Naive B cell (primary cell): ENCODE data around the gene CENPO. TPM values are rescaled to one million over a fixed set of nuclear protein-coding genes. Genes with fewer than 3 reads are reported as not detected.

ENCODE experiments used
- ATAC-seq, 2 donors: fragments of 150-1000 bp; cut with Tn5 transposase; 2 replicates each; pipeline ENCODE4 v1.10.0; 2021; ENCODE audit warnings: low read depth in 2 of 2, mild to moderate bottlenecking in 2 of 2, moderate library complexity in 2 of 2
- DNase-seq: peaks from one replicate; pipeline ENCODE4 v3.0.0; 2022
- H3K27ac Mint-ChIP-seq, 6 donors: one replicate each; pipeline ENCODE4 v1.8.0; 2020 to 2022; ENCODE audit warnings: mild to moderate bottlenecking in 6 of 6, mixed read lengths in 6 of 6, moderate library complexity in 5 of 6, inconsistent platforms in 2 of 6
- H3K27me3 Mint-ChIP-seq, 3 donors: one replicate each; pipeline ENCODE4 v1.8.0; 2021 to 2022; ENCODE audit warnings: mixed read lengths in 3 of 3, mild to moderate bottlenecking in 1 of 3
- H3K36me3 Mint-ChIP-seq, 2 donors: one replicate each; pipeline ENCODE4 v1.8.0; 2020 to 2022; ENCODE audit warnings: mixed read lengths in 2 of 2, inconsistent platforms in 1 of 2, mild to moderate bottlenecking in 1 of 2
- H3K4me1 Mint-ChIP-seq, 3 donors: one replicate each; pipeline ENCODE4 v1.8.0; 2020 to 2022; ENCODE audit warnings: mixed read lengths in 3 of 3, inconsistent platforms in 1 of 3, mild to moderate bottlenecking in 1 of 3, moderate library complexity in 1 of 3
- H3K4me3 Mint-ChIP-seq, 8 donors: one replicate each; pipeline ENCODE4 v1.8.0; 2020 to 2022; ENCODE audit warnings: mild to moderate bottlenecking in 8 of 8, mixed read lengths in 8 of 8, moderate library complexity in 8 of 8, inconsistent platforms in 2 of 8
- H3K9me3 Mint-ChIP-seq, 7 donors: one replicate each; pipeline ENCODE4 v1.8.0; 2020 to 2022; ENCODE audit warnings: mixed read lengths in 7 of 7, mild to moderate bottlenecking in 5 of 7, inconsistent platforms in 2 of 7, moderate library complexity in 1 of 7
- polyA plus RNA-seq, 6 donors: library from polyadenylated mRNA; unstranded; fragments of 300-500 nt; fragmentation: Illumina TruSeq; gene quantifications; one replicate each; pipeline ENCODE4 v1.2.3, GENCODE V29; 2021; ENCODE audit warnings: low read depth in 6 of 6

Gene CENPO
- polyA plus RNA-seq, 6 donors from 2014 or later = 0.56 to 4.5 (median 2.0) TPM

DNA sequence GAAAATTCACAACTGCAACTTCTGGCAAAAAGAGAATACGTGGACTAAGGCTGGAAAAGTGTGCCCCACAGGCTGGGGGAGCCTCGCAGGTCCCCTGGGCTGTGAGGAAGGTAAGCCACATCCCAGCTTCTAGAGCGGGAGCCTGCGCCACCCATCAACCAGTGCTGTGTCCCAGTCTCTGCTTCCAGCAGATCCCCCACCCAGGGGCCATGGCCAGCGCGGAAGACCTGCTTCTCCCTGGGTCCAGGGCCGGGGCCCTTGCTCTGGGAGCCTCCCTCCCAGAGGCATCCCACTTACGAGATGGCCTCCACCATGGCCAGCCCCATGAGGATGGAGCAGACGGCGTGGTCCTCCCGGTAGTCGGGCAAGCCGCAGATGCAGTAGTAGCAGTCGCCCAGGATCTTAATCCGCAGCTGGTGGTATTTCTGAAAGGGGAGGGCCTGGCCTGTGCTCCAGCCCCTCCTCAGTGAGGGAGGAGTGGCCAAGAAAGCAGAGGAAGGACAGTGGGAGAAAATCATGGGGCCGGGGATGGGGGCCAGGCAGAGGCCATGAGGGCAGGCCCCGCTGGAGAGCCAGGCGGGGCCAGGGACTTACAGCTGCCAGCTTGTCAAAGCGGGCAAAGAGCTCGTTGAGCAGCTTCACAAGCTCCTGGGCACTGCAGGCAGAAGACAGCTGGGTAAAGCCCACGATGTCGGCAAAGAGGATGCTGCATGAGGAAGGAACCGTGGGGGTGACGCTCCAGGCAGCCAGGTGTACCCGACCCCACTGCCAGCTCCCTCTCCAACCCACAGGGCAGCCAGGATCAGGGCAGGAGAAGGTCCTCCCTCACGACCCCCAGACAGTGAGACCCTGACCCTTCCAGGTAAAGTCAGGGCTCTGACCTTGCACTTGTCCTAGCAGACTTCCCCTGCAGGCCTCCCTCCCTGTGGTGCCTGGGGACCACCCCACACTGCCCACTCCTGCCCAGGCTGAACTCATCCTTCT is 48.0 kb downstream of the CENPO start:
- ATAC-seq = no peak
- Mint-ChIP-seq H3K9me3 (peaks cover 0 to 6% (median 0%) of the 10 kb centered on the region in 7 donors), H3K36me3 (peaks cover 0 to 11% of the 10 kb centered on the region in 2 donors), H3K4me1 (peaks cover 0 to 3% (median 0%) of the 10 kb centered on the region in 3 donors), H3K27me3 (no peaks in the 10 kb centered on the region), H3K4me3 (no peak overlapping the region), H3K27ac (no peak overlapping the region)
- no peak for DNase-seq

DNA sequence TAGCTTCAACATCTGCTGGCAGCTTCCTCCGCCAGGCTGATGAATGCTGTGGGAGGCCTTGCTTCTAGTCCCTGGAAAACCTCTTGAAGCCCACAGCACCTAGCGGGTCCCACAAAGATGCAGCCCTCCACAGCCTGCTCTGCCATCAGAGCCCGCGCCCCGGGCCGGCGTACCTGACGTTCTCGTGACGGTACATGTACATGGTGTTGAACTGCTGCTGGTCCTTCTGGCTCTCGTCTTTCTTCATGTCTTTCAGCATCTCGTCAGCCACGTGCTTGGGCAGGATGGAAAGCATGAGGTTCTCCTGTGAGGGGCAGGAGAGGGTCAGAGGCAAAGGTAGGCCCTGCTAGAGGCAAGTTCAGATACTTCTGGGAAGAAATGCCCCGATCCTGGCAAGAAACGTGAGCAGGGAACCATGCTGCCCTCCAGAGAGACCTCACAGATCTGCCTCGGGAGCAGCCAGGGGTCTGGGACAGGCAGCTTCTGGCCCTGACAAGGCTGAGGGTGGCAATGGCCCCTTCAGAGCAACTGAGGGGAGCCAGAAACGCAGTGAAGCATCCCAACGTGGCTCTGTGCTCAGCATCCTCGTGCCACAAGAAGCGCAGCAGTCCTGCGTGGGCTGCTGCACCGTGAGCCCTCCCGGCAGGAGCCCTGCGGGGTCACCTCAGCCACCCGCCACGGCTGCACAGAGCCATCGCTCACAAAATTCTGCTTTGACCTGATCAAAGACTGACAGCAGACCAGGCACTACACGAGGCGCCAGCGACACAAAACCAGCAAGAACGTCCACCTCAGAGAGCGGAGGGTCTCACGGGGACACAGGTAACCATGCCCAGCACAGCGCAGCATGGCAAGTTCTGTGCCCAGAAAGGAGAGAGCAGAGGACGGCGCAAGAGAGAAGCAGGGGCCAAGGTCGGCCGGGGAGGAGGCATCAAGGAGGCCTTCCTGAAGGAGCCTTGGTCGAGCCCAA is 49.1 kb downstream of the CENPO start:
- no peak for DNase-seq
- no peaks in the 10 kb centered on the region for H3K27me3 Mint-ChIP-seq
- peaks cover 0 to 3% (median 0%) of the 10 kb centered on the region in 3 donors for H3K4me1 Mint-ChIP-seq
- peaks cover 0 to 9% (median 7%) of the 10 kb centered on the region in 7 donors for H3K9me3 Mint-ChIP-seq
- H3K27ac Mint-ChIP-seq = no peak overlapping the region
- H3K4me3 Mint-ChIP-seq = no peak overlapping the region
- ATAC-seq = no peak
- H3K36me3 Mint-ChIP-seq = peaks cover 0 to 14% of the 10 kb centered on the region in 2 donors

DNA sequence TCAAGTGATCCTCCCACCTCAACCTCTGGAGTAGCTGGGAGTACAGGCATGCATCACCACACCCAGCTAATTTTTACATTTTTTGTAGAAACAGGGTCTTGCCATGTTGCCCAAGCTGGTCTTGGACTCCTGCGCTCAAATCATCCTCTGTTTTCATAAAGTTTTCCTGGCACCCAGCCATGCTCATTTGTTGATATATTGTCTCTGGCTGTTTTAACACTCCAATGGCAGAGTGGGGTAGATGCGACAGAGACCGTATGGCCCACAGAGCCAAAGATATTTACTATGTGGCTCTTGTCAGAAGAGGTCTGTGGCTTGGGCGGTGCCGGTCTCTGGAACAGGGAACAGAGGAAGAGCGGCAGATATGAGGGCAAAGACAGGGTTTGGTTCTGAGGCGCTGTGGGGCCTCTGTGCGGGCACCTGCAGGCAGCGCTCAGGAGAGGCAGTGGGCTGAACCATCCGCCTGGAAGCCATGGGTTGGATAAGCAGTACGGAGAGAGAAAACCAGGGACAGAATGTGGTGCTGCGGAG is 50.2 kb downstream of the CENPO start:
- Mint-ChIP-seq H3K4me1 (peaks cover 0 to 3% (median 0%) of the 10 kb centered on the region in 3 donors), H3K27ac (peak overlapping the region in 3 of 6 donors; percentile 13 to 78 (median 73)), H3K36me3 (peaks cover 0 to 16% of the 10 kb centered on the region in 2 donors), H3K4me3 (no peak overlapping the region), H3K27me3 (no peaks in the 10 kb centered on the region), H3K9me3 (peaks cover 0 to 10% (median 8%) of the 10 kb centered on the region in 7 donors)
- no peak for ATAC-seq
- no peak for DNase-seq

DNA sequence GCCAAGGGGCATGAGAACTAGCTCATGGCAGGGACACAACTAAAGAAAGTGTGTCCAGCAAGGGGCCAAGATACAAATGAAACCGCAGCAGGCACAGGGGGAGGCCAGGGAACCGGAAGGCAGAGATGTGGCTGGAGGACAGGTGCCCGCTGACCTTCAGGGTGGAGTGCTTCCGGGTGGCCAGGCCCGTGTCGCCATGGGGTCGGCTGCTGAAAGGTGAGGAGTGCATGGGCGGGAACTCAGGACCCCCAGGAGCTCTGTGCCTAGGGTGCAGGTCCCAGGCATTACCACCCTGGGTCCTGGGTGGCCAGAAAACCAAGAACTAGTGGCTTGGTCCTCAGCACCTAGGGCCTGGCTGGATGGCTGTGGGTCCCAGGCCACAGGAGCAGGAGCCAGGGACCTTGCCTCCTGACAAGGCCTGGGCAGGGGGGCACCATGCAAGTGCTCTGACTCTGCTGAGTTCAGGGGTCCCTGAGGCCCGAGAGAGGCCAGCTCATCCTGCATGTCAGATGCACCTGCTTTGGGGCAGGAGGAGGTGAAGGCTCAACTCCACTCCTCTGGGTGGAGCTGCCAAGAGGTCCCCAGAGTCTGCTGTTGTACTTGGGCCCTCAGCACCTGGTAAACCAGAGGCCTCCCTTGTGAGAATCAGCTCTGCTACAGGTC is 50.9 kb downstream of the CENPO start:
- no peak overlapping the region for H3K4me3 Mint-ChIP-seq
- ATAC-seq (no peak), DNase-seq (no peak)
- no peaks in the 10 kb centered on the region for H3K27me3 Mint-ChIP-seq
- H3K4me1 Mint-ChIP-seq = peaks cover 0 to 3% (median 0%) of the 10 kb centered on the region in 3 donors
- H3K27ac Mint-ChIP-seq = peak overlapping the region in 1 of 6 donors; percentile 73
- peaks cover 0 to 16% of the 10 kb centered on the region in 2 donors for H3K36me3 Mint-ChIP-seq
- peaks cover 0 to 13% (median 9%) of the 10 kb centered on the region in 7 donors for H3K9me3 Mint-ChIP-seq

DNA sequence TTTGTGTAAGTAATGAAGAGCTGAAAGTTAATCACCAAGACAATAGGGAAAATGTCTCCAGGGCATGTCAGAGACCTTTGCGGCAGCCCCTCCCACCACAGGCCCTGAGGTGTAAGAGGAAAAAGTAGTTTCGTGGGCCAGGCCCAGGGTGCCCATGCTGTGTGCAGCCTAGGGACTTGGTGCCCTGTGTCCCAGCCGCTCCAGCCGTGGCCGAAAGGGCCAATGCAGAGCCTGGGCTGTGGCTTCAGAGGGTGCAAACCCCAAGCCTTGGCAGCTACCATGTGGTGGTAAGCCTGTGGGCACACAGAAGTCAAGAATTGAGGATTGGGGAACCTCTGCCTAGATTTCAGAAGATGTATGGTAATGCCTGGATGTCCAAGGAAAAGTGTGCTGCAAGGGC is 52.5 kb downstream of the CENPO start:
- peaks cover 3 to 16% of the 10 kb centered on the region in 2 donors for H3K36me3 Mint-ChIP-seq
- ATAC-seq (no peak), DNase-seq (no peak)
- H3K4me3 Mint-ChIP-seq = no peak overlapping the region
- H3K9me3 Mint-ChIP-seq = peaks cover 0 to 13% (median 9%) of the 10 kb centered on the region in 7 donors
- H3K27me3 Mint-ChIP-seq = no peaks in the 10 kb centered on the region
- H3K4me1 Mint-ChIP-seq = peaks cover 0 to 3% (median 0%) of the 10 kb centered on the region in 3 donors
- no peak overlapping the region for H3K27ac Mint-ChIP-seq

DNA sequence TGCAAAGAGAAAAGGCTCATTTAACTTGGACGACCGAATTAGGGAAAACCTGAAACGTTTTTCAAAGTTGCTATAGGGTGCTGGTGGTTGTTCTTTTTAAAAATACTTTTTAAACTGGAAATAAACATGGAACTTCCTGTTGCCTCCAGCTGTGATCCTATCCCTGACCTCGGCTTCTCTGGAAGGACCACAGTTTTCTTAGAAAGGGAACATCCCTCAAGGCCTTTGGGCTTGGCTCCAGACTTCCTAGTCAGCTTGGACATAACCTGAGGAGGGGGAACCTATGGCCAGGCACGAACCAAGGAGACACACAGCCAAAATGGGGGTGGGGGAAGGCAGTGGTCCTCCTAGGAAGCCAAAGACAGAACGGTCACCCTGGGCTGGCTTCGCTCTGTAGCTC is 57.7 kb downstream of the CENPO start:
- H3K4me1 Mint-ChIP-seq = peaks cover 0 to 10% (median 2%) of the 10 kb centered on the region in 3 donors
- H3K4me3 Mint-ChIP-seq = no peak overlapping the region
- peaks cover 0 to 12% (median 7%) of the 10 kb centered on the region in 7 donors for H3K9me3 Mint-ChIP-seq
- H3K27ac Mint-ChIP-seq = no peak overlapping the region
- H3K27me3 Mint-ChIP-seq = no peaks in the 10 kb centered on the region
- H3K36me3 Mint-ChIP-seq = peaks cover 8% of the 10 kb centered on the region in 2 donors
- ATAC-seq = no peak
- DNase-seq = no peak

DNA sequence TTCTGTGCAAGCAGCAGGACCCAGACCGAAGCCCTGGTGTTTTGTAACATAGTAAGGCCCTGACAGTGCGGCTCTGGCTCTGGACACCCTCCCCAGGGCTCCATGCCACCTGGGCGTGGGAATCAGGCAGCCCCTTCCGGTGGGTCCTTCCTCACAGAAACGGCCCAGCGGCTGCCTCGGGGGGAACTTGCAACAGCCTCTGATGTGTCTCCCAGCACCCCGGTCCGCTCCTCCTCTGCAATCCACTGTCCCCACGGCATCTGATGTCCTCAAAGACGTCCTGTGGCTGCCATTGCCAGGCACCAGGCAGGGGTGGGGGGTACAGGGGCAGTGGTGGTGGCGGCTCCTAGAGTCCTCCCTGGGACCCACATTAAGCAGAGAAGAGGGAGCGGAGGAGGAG is 58.8 kb downstream of the CENPO start:
- no peak for ATAC-seq
- Mint-ChIP-seq H3K4me1 (peaks cover 0 to 10% (median 4%) of the 10 kb centered on the region in 3 donors), H3K9me3 (peaks cover 0 to 12% (median 5%) of the 10 kb centered on the region in 7 donors), H3K27ac (peak overlapping the region in 1 of 6 donors; percentile 15), H3K27me3 (no peaks in the 10 kb centered on the region), H3K36me3 (peaks cover 8 to 12% of the 10 kb centered on the region in 2 donors), H3K4me3 (no peak overlapping the region)
- DNase-seq = no peak

DNA sequence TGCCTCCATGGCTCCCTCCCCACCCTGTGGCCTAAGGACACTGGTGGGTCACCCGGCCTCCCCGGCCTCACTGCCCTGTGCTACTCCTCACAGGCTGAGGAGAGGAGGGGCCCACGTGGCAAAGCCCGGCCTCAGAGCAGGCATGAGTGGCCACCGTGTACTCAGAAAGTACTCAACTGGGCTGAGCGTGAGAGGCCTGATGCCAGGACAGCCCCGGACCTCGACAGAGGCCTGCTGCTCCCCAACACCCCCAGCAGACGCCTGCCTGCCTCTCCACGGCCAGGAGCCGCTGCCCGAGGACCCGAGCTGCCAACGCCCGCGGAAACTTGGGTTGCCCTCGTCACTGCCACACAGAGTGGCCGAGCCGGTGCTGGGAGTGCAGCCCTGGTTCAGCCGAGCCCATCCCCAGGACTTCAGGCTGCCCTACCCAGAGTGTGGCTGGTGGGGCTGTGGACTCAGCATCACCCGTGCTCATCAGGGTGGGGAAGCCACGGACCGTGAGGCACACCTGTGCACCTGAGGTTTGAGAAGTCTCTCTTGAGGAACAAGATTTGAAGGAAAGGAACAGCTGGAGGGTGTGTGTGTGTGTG is 59.3 kb downstream of the CENPO start:
- H3K27ac Mint-ChIP-seq = peak overlapping the region in 1 of 6 donors; percentile 93
- no peaks in the 10 kb centered on the region for H3K27me3 Mint-ChIP-seq
- ATAC-seq (no peak), DNase-seq (no peak)
- no peak overlapping the region for H3K4me3 Mint-ChIP-seq
- peaks cover 0 to 8% (median 0%) of the 10 kb centered on the region in 7 donors for H3K9me3 Mint-ChIP-seq
- peaks cover 0 to 10% (median 4%) of the 10 kb centered on the region in 3 donors for H3K4me1 Mint-ChIP-seq
- H3K36me3 Mint-ChIP-seq = peaks cover 7 to 8% of the 10 kb centered on the region in 2 donors

DNA sequence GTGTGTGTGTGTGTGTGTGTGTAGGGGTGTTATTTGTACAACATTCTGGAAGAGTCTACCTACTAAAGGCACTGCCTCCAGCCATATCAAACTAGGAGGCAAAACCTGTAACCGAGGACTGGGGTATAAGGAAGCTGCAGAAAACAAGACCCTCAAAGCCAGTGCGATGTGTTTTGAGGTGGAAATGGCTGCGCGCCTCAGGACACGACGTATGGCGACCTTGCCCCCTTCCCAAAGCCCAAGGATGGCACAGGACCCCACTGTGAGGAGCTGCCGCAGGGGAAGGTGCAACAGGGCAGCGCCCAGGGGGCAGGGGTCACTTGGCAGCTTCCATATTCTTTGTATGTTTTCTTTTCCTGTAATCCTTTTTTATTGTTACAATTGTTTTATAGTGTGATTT is 59.8 kb downstream of the CENPO start:
- peaks cover 0 to 8% (median 0%) of the 10 kb centered on the region in 7 donors for H3K9me3 Mint-ChIP-seq
- H3K27ac Mint-ChIP-seq = peak overlapping the region in 1 of 6 donors; percentile 93
- H3K27me3 Mint-ChIP-seq = no peaks in the 10 kb centered on the region
- peaks cover 7 to 8% of the 10 kb centered on the region in 2 donors for H3K36me3 Mint-ChIP-seq
- no peak for ATAC-seq
- peaks cover 0 to 10% (median 4%) of the 10 kb centered on the region in 3 donors for H3K4me1 Mint-ChIP-seq
- DNase-seq = no peak
- no peak overlapping the region for H3K4me3 Mint-ChIP-seq

DNA sequence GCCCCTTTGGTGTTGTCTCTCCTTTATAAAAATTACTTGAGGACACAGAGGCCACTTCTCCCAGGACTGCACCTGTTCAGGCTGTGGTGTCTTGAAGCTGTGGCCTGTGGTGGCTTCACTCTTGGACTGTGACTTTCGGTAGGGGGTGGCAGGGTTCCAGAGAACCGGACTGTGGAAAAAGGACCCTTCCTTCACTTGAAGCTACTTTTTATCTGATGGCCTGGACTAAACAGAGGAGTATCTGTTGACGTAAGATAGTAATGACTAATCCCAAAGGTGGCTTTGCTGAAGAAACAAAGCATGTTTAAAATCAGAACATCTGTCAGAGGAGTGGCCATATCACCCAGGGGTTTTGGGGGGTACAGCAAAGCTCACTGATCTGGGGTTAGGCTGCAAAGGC is 60.8 kb downstream of the CENPO start:
- Mint-ChIP-seq H3K4me3 (no peak overlapping the region), H3K4me1 (peaks cover 0 to 10% (median 4%) of the 10 kb centered on the region in 3 donors)
- no peak for ATAC-seq

DNA sequence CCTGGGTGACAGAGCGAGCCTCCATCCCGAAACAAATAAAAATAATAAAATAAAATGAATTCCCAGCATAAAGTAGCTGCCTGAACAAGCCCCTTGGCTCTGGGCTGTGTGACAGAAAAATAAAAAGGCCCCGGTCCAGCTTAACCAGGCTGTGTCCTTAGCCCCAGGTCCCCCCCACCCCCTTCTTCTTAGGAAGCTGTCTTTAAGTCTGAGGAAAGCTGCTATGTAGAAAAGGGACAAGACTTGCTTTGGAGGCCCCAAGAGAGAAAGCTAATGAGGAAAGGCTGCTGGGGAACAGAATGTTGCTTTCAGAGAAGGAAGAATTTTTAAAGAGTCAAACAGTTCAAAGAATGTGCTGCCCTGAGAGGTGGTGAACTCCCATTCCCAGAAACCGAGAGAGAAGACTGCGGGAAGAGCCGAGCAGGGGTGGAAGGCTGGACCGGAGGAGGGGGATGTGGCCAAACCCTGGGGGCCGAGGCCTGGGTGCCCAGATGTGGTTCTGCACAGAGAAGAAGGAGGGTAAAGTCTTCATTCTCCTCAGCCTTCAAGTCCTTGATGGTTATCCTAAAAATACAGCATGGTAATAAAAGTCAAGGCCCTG is 61.9 kb downstream of the CENPO start:
- Mint-ChIP-seq H3K27ac (no peak overlapping the region), H3K4me3 (no peak overlapping the region), H3K27me3 (no peaks in the 10 kb centered on the region), H3K36me3 (peaks cover 7 to 8% of the 10 kb centered on the region in 2 donors), H3K4me1 (peaks cover 0 to 10% (median 4%) of the 10 kb centered on the region in 3 donors), H3K9me3 (peaks cover 0 to 3% (median 0%) of the 10 kb centered on the region in 7 donors)
- DNase-seq (no peak), ATAC-seq (no peak)

More for the DNA sequence above, 60.8 kb downstream of the CENPO start:
- Mint-ChIP-seq H3K36me3 (peaks cover 7 to 8% of the 10 kb centered on the region in 2 donors), H3K27me3 (no peaks in the 10 kb centered on the region), H3K9me3 (peaks cover 0 to 3% (median 0%) of the 10 kb centered on the region in 7 donors), H3K27ac (peak overlapping the region in 1 of 6 donors; percentile 20)
- no peak for DNase-seq

DNA sequence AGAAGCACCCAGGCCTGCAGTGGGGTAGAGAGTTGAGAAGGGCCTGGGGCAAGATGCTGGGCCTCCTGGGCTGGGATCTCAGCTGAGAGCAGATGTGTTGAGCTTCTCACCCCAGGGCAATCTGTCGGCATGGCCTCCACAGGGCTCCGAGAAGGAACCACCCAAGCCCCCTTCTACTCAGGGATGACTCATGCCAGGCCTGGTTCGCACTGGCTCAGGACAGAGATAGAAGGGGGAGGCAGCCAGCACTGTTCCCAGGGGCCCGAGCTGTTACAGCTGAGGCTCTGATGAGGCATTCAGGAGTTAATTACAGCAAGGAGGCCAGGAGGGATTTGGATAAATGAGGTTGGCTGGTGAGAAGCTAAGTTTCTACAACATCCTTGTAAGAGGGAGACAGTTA is 62.5 kb downstream of the CENPO start:
- DNase-seq (no peak), ATAC-seq (no peak)
- Mint-ChIP-seq H3K4me3 (no peak overlapping the region), H3K4me1 (peaks cover 0 to 10% (median 4%) of the 10 kb centered on the region in 3 donors), H3K36me3 (peaks cover 4 to 7% of the 10 kb centered on the region in 2 donors), H3K27me3 (no peaks in the 10 kb centered on the region), H3K27ac (peak overlapping the region in 2 of 6 donors; percentile 29 to 94), H3K9me3 (peaks cover 0 to 3% (median 0%) of the 10 kb centered on the region in 7 donors)
